Colonic mucosa (tissue), 4 donors: Measurements from ENCODE around the gene PPP2CA. TPM values are rescaled to one million over a fixed set of nuclear protein-coding genes. Genes with fewer than 3 reads are reported as not detected.

ENCODE experiments used
- DNase-seq: peaks from one replicate; pipeline ENCODE4 v3.0.0-alpha.2; 2020
- H3K27ac ChIP-seq: fragments of 200-600 bp; one replicate; pipeline ENCODE4 v1.8.0; 2021
- H3K27me3 ChIP-seq: fragments of 200-600 bp; one replicate; pipeline ENCODE4 v1.8.0; 2021
- H3K36me3 ChIP-seq: fragments of 200-600 bp; one replicate; pipeline ENCODE4 v1.8.0; 2021
- H3K4me1 ChIP-seq: fragments of 200-600 bp; one replicate; pipeline ENCODE4 v1.8.0; 2021; ENCODE audit warnings: mild to moderate bottlenecking
- H3K4me3 ChIP-seq: fragments of 200-600 bp; one replicate; pipeline ENCODE4 v1.8.0; 2021
- H3K9ac ChIP-seq, 2 donors: one replicate each; pipeline ENCODE4 v1.7.0; 2013; ENCODE audit warnings: control low read depth in 2 of 2, low read depth in 2 of 2, low read length in 2 of 2
- H3K9me3 ChIP-seq: fragments of 200-600 bp; one replicate; pipeline ENCODE4 v1.8.0; 2021
- intact Hi-C: fragments of 100-400 bp; cut with DNase I; formaldehyde crosslinking; loops from one replicate; pipeline ENCODE4 v1.14.1; 2022
- total RNA-seq, 2 donors: library from RNA; stranded (reverse); fragmentation: NEBNext Ultra II Directional in 1 of 2; extraction: Animal tissue kit (Norgen Biotek cat#: 25700) in 1 of 2; gene quantifications; one replicate each; pipeline ENCODE4 v1.2.1, GENCODE V29; 2021
- TF ChIP-seq, protein P1 (sequence below): fragments of 200-600 bp; IDR thresholded peaks from one replicate; pipeline ENCODE4 v1.8.0; 2022; ENCODE audit warnings: antibody characterized with exemption, mild to moderate bottlenecking
- donor health status: healthy.
- donor health status: DM: no; HTN: no; CAD: no.
- donor health status: DM: no; HTN: no; CAD: no.

Gene PPP2CA
- total RNA-seq, 2 donors from 2014 or later: 147 to 150 TPM

GRCh38 chr5:134174841-134175839, 50.7 kb downstream of the PPP2CA start:
- DNase-seq: no peak
- H3K27me3 ChIP-seq: no peaks in the 10 kb centered on the region
- intact Hi-C loops: no loop called here
- H3K4me1 ChIP-seq: peaks cover 3% of the 10 kb centered on the region
- peak overlapping the region; percentile 97 to 100 for H3K9ac ChIP-seq
- no peaks in the 10 kb centered on the region for H3K9me3 ChIP-seq
- H3K36me3 ChIP-seq: no peaks in the 10 kb centered on the region
- TF ChIP-seq, protein P1, sequence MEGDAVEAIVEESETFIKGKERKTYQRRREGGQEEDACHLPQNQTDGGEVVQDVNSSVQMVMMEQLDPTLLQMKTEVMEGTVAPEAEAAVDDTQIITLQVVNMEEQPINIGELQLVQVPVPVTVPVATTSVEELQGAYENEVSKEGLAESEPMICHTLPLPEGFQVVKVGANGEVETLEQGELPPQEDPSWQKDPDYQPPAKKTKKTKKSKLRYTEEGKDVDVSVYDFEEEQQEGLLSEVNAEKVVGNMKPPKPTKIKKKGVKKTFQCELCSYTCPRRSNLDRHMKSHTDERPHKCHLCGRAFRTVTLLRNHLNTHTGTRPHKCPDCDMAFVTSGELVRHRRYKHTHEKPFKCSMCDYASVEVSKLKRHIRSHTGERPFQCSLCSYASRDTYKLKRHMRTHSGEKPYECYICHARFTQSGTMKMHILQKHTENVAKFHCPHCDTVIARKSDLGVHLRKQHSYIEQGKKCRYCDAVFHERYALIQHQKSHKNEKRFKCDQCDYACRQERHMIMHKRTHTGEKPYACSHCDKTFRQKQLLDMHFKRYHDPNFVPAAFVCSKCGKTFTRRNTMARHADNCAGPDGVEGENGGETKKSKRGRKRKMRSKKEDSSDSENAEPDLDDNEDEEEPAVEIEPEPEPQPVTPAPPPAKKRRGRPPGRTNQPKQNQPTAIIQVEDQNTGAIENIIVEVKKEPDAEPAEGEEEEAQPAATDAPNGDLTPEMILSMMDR: no peak
- peak overlapping the region; percentile 93 for H3K4me3 ChIP-seq
- H3K27ac ChIP-seq: peak overlapping the region; percentile 98

GRCh38 chr5:134171972-134172371, 53.9 kb downstream of the PPP2CA start:
- TF ChIP-seq, protein P1: peak; percentile 33
- DNase-seq: peak; percentile 73
- Histone ChIP-seq H3K4me1 (peaks cover 3% of the 10 kb centered on the region), H3K9ac (peak overlapping the region in 1 of 2 donors; percentile 28), H3K36me3 (no peaks in the 10 kb centered on the region), H3K27ac (peak overlapping the region; percentile 45), H3K27me3 (no peaks in the 10 kb centered on the region), H3K4me3 (no peak overlapping the region), H3K9me3 (no peaks in the 10 kb centered on the region)
- intact Hi-C loops: no loop called here

- H3K27me3 ChIP-seq: no peaks in the 10 kb centered on the region
- no peak for DNase-seq
- intact Hi-C loops: no loop called here
- H3K9ac ChIP-seq: no peak overlapping the region
- no peak overlapping the region for H3K27ac ChIP-seq
- no peaks in the 10 kb centered on the region for H3K4me1 ChIP-seq
- H3K4me3 ChIP-seq: no peak overlapping the region
- peaks cover 24% of the 10 kb centered on the region for H3K36me3 ChIP-seq
- no peaks in the 10 kb centered on the region for H3K9me3 ChIP-seq
- TF ChIP-seq, protein P1: no peak
Measured at GRCh38 chr5:134162592-134162991, 63.3 kb downstream of the PPP2CA start.

- Histone ChIP-seq H3K9me3 (no peaks in the 10 kb centered on the region), H3K27me3 (no peaks in the 10 kb centered on the region), H3K4me1 (no peaks in the 10 kb centered on the region), H3K9ac (no peak overlapping the region), H3K27ac (no peak overlapping the region), H3K4me3 (no peak overlapping the region), H3K36me3 (peaks cover 24% of the 10 kb centered on the region)
- DNase-seq: no peak
- TF ChIP-seq, protein P1: no peak
- intact Hi-C loops: no loop called here
Measured at GRCh38 chr5:134161513-134162395, 64.1 kb downstream of the PPP2CA start.

DNA sequence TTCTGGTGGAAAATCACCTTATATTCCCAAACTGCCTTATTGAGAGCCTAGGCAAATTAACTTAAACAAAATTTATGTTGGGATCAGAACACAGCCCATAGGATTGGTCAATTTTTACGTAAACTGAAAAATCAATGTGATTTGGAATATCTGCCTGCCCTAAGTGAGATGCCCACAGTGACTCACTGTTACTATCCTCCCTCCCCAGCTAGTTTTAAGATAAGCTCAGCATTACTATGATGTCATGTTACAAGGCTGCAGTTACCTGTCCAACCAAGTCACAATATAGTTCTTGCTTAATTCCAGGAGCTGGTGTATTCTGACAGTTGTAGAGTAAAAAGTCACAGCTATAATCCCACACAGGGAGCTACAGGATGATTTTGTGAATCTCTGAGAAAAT, 72.2 kb downstream of the PPP2CA start:
- Histone ChIP-seq H3K36me3 (peaks cover 12% of the 10 kb centered on the region), H3K9ac (no peak overlapping the region), H3K9me3 (no peaks in the 10 kb centered on the region), H3K27ac (no peak overlapping the region), H3K4me1 (no peaks in the 10 kb centered on the region), H3K4me3 (no peak overlapping the region), H3K27me3 (no peaks in the 10 kb centered on the region)
- intact Hi-C loops: no loop called here
- TF ChIP-seq, protein P1: no peak
- no peak for DNase-seq
